ENCODE measurements around the gene PPP1R8. TPM values are rescaled to one million over a fixed set of nuclear protein-coding genes. Genes with fewer than 3 reads are reported as not detected.

PPP1R8 gene
- total RNA-seq, 3 donors from 2014 or later (not counting 1 experiment from before 2014, with no cell fraction given), result 25.6 to 36.4 (median 28.0) TPM

DNA sequence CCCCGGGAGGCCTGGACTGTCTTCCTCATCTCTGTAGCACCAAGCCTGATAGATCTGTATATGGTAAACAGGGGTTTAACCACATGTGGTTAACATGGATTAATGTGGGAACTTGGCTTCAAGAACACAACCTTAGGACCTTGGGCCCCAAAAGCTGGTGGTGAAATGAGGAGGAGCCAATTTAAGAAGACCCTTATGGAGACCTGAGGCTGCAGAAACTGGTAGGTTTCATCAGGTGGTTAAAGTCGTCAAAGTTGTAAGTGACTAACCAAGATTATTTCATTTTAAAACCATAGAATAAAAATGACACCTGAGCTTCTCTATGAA, 55.7 kb downstream of the PPP1R8 start:
- peaks cover 94% of the 10 kb centered on the region for H3K4me1 ChIP-seq (ENCODE audit: control insufficient read depth, insufficient read depth, low read length)
- peak in 1 of 3 donors; percentile 10 for ATAC-seq
- TF ChIP-seq CTCF (IDR thresholded peaks at IDR 0.05), result no peak
- Mint-ChIP-seq H3K4me1 (peaks cover 63 to 70% of the 10 kb centered on the region in 2 donors), H3K27ac (peak overlapping the region; percentile 96 to 99), H3K4me3 (peak overlapping the region; percentile 86), H3K27me3 (ENCODE audit: low read depth in 2 of 2) (no peaks in the 10 kb centered on the region), H3K36me3 (peaks cover 15% of the 10 kb centered on the region), H3K9me3 (no peaks in the 10 kb centered on the region)
- intact Hi-C loops (cut with micrococcal nuclease), result no loop called here
- 17% methylated on average over 1 of the region's 2 CpGs for WGBS (ENCODE audit: insufficient coverage)
- H3K27me3 ChIP-seq (ENCODE audit: control insufficient read depth, insufficient read depth, low read length), result no peaks in the 10 kb centered on the region
- peaks cover 63% of the 10 kb centered on the region for H3K36me3 ChIP-seq (ENCODE audit: control insufficient read depth, insufficient read depth, low read length)
- H3K27ac ChIP-seq (ENCODE audit: low read length), result peak overlapping the region; percentile 85
- no peak for DNase-seq
- no peaks in the 10 kb centered on the region for H3K9me3 ChIP-seq (ENCODE audit: control insufficient read depth, insufficient read depth, low read length)
- H3K4me3 ChIP-seq (ENCODE audit: low read length), result no peak overlapping the region

GRCh38 chr1:27886744-27887143, 56.2 kb downstream of the PPP1R8 start:
- Mint-ChIP-seq H3K27ac (peak overlapping the region; percentile 96 to 99), H3K27me3 (ENCODE audit: low read depth in 2 of 2) (no peaks in the 10 kb centered on the region), H3K9me3 (no peaks in the 10 kb centered on the region), H3K4me3 (peak overlapping the region; percentile 86), H3K36me3 (peaks cover 15% of the 10 kb centered on the region), H3K4me1 (peaks cover 67 to 74% of the 10 kb centered on the region in 2 donors)
- intact Hi-C loops (cut with micrococcal nuclease), result no loop called here
- Histone ChIP-seq H3K9me3 (ENCODE audit: control insufficient read depth, insufficient read depth, low read length) (no peaks in the 10 kb centered on the region), H3K4me1 (ENCODE audit: control insufficient read depth, insufficient read depth, low read length) (peaks cover 95% of the 10 kb centered on the region), H3K27me3 (ENCODE audit: control insufficient read depth, insufficient read depth, low read length) (no peaks in the 10 kb centered on the region), H3K27ac (ENCODE audit: low read length) (peak overlapping the region; percentile 85), H3K36me3 (ENCODE audit: control insufficient read depth, insufficient read depth, low read length) (peaks cover 62% of the 10 kb centered on the region), H3K4me3 (ENCODE audit: low read length) (no peak overlapping the region)
- DNase-seq (no peak), ATAC-seq (peak in 1 of 3 donors; percentile 0)
- TF ChIP-seq CTCF (IDR thresholded peaks at IDR 0.05), result no peak
- 56% methylated on average over 2 of the region's 3 CpGs for WGBS (ENCODE audit: insufficient coverage)

DNA sequence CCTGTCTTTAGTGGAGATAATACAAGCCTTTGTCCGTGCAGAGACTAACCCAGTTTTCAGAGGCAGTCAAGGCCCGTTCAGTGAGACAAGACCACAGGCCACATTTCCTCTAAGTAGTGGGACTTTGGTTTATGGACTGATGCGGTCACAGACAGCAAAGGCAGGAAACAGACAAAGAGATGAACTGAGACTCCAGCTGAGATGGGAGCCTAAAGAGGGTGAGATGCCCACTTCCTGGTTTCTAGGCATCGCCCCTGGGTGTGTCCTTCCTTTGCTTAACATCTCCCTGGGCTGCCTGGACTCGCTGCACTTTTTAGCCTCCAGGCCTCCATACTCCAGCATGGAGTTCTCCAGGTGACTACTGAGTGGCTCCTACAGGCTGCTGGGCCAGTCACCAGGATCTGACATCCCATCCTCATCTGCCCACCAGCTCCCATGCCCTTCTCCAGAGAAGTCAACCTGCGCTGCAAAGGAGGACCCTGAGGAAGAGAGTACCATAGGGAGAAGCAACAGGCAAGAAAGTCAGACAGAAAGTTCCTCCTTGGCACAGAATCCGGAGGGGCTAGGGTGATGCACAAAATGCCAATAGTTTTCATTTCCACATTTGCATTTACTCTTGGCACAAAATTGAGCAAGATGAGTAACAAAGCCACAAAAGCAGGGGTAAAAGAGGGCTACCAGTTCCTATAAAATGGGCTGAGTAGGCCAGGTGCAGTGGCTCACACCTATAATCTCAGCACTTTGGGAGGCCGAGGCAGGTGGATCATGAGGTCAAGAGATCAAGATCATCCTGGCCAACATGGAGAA, 56.8 kb downstream of the PPP1R8 start:
- no peak overlapping the region for H3K4me3 ChIP-seq (ENCODE audit: low read length)
- peaks cover 15% of the 10 kb centered on the region for H3K36me3 Mint-ChIP-seq
- intact Hi-C loops (cut with micrococcal nuclease), result no loop called here

More for the DNA sequence above, 56.8 kb downstream of the PPP1R8 start:
- no peaks in the 10 kb centered on the region for H3K9me3 Mint-ChIP-seq
- no peaks in the 10 kb centered on the region for H3K9me3 ChIP-seq (ENCODE audit: control insufficient read depth, insufficient read depth, low read length)
- peaks cover 61% of the 10 kb centered on the region for H3K36me3 ChIP-seq (ENCODE audit: control insufficient read depth, insufficient read depth, low read length)
- ATAC-seq, result peak; percentile 22 to 38 (median 26)
- no peaks in the 10 kb centered on the region for H3K27me3 ChIP-seq (ENCODE audit: control insufficient read depth, insufficient read depth, low read length)
- H3K4me1 Mint-ChIP-seq, result peaks cover 74 to 77% of the 10 kb centered on the region in 2 donors
- peak overlapping the region; percentile 85 for H3K27ac ChIP-seq (ENCODE audit: low read length)
- H3K4me1 ChIP-seq (ENCODE audit: control insufficient read depth, insufficient read depth, low read length), result peaks cover 95% of the 10 kb centered on the region
- peak in 1 of 2 donors; percentile 75 for DNase-seq
- WGBS (ENCODE audit: insufficient coverage), result 19% methylated on average over 8 of the region's 8 CpGs
- H3K27ac Mint-ChIP-seq, result peak overlapping the region; percentile 96 to 99
- peak overlapping the region; percentile 86 for H3K4me3 Mint-ChIP-seq
- no peaks in the 10 kb centered on the region for H3K27me3 Mint-ChIP-seq (ENCODE audit: low read depth in 2 of 2)
- no peak for TF ChIP-seq CTCF (IDR thresholded peaks at IDR 0.05)
